Measurements from ENCODE around the gene UBL7.

UBL7 gene

DNA sequence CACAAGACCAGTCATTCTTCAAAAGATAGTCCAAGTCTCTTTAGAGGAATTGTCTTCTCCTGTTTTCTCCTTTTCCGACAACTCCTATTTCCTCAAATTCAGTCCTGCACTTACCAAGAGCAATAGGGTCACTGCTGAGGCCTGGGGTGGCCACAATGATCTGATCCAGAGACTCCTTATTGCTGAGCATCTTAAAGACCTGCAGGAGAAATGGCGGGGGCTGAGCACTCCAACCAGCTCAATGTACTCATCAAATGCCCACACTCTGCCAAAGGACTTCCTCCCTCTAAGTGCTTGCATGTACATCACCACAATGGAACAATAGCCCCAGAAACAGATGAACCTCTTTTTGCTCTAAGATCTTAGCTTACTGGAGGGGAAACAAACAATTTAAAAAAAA is 9.6 kb downstream of the UBL7 start:
- H3K9me3 ChIP-seq (ENCODE audit: low read length) = no peaks in the 10 kb centered on the region
- H3K27me3 ChIP-seq (ENCODE audit: insufficient read depth, low read length) = no peaks in the 10 kb centered on the region
- no peaks in the 10 kb centered on the region for H3K4me1 ChIP-seq (ENCODE audit: insufficient read depth, low read length, severe bottlenecking)
- no peaks in the 10 kb centered on the region for H4K20me1 ChIP-seq (ENCODE audit: insufficient read depth, low read length)
- no peaks in the 10 kb centered on the region for H3F3A ChIP-seq (ENCODE audit: insufficient read depth, low read length)
- peaks cover 84% of the 10 kb centered on the region for H3K36me3 ChIP-seq (ENCODE audit: insufficient read depth, low read length)
- TF ChIP-seq, protein P1, sequence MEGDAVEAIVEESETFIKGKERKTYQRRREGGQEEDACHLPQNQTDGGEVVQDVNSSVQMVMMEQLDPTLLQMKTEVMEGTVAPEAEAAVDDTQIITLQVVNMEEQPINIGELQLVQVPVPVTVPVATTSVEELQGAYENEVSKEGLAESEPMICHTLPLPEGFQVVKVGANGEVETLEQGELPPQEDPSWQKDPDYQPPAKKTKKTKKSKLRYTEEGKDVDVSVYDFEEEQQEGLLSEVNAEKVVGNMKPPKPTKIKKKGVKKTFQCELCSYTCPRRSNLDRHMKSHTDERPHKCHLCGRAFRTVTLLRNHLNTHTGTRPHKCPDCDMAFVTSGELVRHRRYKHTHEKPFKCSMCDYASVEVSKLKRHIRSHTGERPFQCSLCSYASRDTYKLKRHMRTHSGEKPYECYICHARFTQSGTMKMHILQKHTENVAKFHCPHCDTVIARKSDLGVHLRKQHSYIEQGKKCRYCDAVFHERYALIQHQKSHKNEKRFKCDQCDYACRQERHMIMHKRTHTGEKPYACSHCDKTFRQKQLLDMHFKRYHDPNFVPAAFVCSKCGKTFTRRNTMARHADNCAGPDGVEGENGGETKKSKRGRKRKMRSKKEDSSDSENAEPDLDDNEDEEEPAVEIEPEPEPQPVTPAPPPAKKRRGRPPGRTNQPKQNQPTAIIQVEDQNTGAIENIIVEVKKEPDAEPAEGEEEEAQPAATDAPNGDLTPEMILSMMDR (IDR thresholded peaks at IDR 0.05; ENCODE audit: low read length) = no peak
- TF ChIP-seq EZH2 (IDR thresholded peaks at IDR 0.05; ENCODE audit: borderline replicate concordance, low read length) = no peak
- no peak overlapping the region for H3K4me3 ChIP-seq (ENCODE audit: low read depth, low read length, poor library complexity, severe bottlenecking)
- no peak overlapping the region for H3K27ac ChIP-seq (ENCODE audit: low read depth, low read length, poor library complexity, severe bottlenecking)
- no peak overlapping the region for H3K4me2 ChIP-seq (ENCODE audit: low read length)
- no peak overlapping the region for H3K9ac ChIP-seq (ENCODE audit: low read length)
- H3K79me2 ChIP-seq (ENCODE audit: insufficient read depth, low read length) = no peaks in the 10 kb centered on the region
- no peaks in the 10 kb centered on the region for H3K9me2 ChIP-seq (ENCODE audit: low read depth, low read length)
- no peak overlapping the region for H2AFZ ChIP-seq (ENCODE audit: low read length)

DNA sequence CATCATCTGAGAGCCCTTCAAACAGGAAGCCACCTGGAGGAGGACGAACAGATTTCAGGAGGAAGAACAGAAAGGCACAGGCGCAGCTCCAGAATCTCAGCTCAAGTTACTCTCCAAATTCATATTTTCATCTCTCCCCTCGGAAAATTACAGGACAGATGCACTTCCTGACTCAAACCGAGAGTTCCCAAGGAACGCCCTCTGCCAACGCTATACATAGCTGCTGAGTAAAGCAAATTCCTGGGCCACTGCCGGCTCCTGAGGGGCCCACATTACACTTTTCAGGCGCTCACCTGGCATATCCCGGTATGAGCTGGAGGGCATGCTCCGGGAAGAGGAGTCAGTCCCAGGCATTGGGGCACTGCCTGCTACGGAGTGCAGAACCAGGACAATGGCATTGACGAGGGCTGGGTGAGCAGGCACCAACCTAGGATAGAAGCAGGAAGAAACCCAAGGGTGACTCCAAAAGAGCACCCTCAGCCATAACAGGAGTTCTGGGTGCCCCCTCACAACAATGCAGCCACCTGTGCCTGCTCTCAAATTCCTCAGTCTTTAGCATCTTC is 11.2 kb downstream of the UBL7 start:
- no peak overlapping the region for H3K9ac ChIP-seq (ENCODE audit: low read length)

DNA sequence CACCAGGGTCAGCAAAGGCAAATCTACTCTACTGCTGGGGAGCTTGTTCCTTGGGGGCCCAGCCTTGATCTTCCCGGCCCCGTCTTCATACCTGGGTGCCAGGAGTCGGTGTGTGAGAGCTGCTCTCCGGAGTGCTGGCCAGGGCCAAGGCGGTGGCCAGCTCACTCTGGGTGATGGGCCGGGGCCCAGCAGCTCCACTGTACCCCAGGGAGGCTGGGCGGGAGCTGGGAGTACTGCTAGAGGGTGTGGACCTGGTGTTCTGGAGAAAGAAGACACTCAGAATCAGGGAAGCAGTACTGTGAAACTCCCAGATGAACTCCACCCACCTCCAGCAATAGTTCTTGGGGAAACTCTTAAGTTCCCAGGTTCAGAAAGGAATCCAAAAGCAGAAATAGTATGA is 11.9 kb downstream of the UBL7 start:
- no peaks in the 10 kb centered on the region for H3K9me2 ChIP-seq (ENCODE audit: low read depth, low read length)
- H3K36me3 ChIP-seq (ENCODE audit: insufficient read depth, low read length) = peaks cover 89% of the 10 kb centered on the region
- H3K4me2 ChIP-seq (ENCODE audit: low read length) = no peak overlapping the region
- no peaks in the 10 kb centered on the region for H4K20me1 ChIP-seq (ENCODE audit: insufficient read depth, low read length)
- H3K27ac ChIP-seq (ENCODE audit: low read depth, low read length, poor library complexity, severe bottlenecking) = no peak overlapping the region
- H3K79me2 ChIP-seq (ENCODE audit: insufficient read depth, low read length) = no peaks in the 10 kb centered on the region
- H3K9ac ChIP-seq (ENCODE audit: low read length) = no peak overlapping the region
- H3K4me3 ChIP-seq (ENCODE audit: low read depth, low read length, poor library complexity, severe bottlenecking) = no peak overlapping the region
- no peaks in the 10 kb centered on the region for H3K9me3 ChIP-seq (ENCODE audit: low read length)
- no peaks in the 10 kb centered on the region for H3F3A ChIP-seq (ENCODE audit: insufficient read depth, low read length)
- TF ChIP-seq, protein P1 (IDR thresholded peaks at IDR 0.05; ENCODE audit: low read length) = no peak
- TF ChIP-seq EZH2 (IDR thresholded peaks at IDR 0.05; ENCODE audit: borderline replicate concordance, low read length) = no peak
- H2AFZ ChIP-seq (ENCODE audit: low read length) = no peak overlapping the region
- no peaks in the 10 kb centered on the region for H3K27me3 ChIP-seq (ENCODE audit: insufficient read depth, low read length)
- no peaks in the 10 kb centered on the region for H3K4me1 ChIP-seq (ENCODE audit: insufficient read depth, low read length, severe bottlenecking)

More for the DNA sequence above, 11.2 kb downstream of the UBL7 start:
- Histone ChIP-seq H3K9me3 (ENCODE audit: low read length) (no peaks in the 10 kb centered on the region), H3K4me1 (ENCODE audit: insufficient read depth, low read length, severe bottlenecking) (no peaks in the 10 kb centered on the region), H3F3A (ENCODE audit: insufficient read depth, low read length) (no peaks in the 10 kb centered on the region), H3K4me3 (ENCODE audit: low read depth, low read length, poor library complexity, severe bottlenecking) (no peak overlapping the region), H3K27me3 (ENCODE audit: insufficient read depth, low read length) (no peaks in the 10 kb centered on the region), H4K20me1 (ENCODE audit: insufficient read depth, low read length) (no peaks in the 10 kb centered on the region), H3K36me3 (ENCODE audit: insufficient read depth, low read length) (peaks cover 88% of the 10 kb centered on the region), H3K79me2 (ENCODE audit: insufficient read depth, low read length) (no peaks in the 10 kb centered on the region), H3K4me2 (ENCODE audit: low read length) (no peak overlapping the region), H2AFZ (ENCODE audit: low read length) (no peak overlapping the region), H3K9me2 (ENCODE audit: low read depth, low read length) (no peaks in the 10 kb centered on the region), H3K27ac (ENCODE audit: low read depth, low read length, poor library complexity, severe bottlenecking) (no peak overlapping the region)
- no peak for TF ChIP-seq EZH2 (IDR thresholded peaks at IDR 0.05; ENCODE audit: borderline replicate concordance, low read length)
- TF ChIP-seq, protein P1 (IDR thresholded peaks at IDR 0.05; ENCODE audit: low read length) = no peak

All from OCI-LY1 (cell line).